GM19043 (cell line): ENCODE results near the gene STK33.
A peak's percentile ranks its signal among the peaks of the same experiment; 100 is the strongest.
"Not testable (repeated sequence)": the region's sequence is repeated elsewhere in the genome, so short reads cannot be mapped to it uniquely, and the experiment has no call there.

Source experiments
- ATAC-seq: cut with Tn5 transposase; IDR thresholded peaks from one replicate; pipeline ENCODE4 v1.9.1; 2021; ENCODE audit warnings: low read depth; ENCODE audit not compliant: unreplicated experiment

STK33 gene

GRCh38 chr11:8545698-8546366 lies 48.2 kb downstream of the STK33 start:
- no peak for ATAC-seq

DNA sequence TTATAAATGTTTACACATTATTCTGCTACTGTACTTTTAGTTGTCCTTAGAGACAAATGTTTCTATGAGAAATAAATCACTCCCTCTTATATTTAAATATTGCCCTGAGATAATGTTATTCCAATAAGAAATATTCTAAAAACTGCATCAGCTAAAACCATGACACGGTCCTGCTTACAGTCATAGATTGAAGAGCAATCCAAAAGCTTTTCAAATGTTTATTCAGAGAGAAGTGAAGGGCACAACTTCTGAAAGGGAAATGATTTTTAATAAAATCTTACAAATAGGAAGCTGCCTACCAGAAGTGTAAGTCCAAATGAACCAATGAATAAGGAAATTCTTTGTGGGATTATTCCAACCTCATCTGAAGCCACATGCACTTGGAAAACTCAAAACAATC lies 49.2 kb downstream of the STK33 start:
- no peak for ATAC-seq

DNA sequence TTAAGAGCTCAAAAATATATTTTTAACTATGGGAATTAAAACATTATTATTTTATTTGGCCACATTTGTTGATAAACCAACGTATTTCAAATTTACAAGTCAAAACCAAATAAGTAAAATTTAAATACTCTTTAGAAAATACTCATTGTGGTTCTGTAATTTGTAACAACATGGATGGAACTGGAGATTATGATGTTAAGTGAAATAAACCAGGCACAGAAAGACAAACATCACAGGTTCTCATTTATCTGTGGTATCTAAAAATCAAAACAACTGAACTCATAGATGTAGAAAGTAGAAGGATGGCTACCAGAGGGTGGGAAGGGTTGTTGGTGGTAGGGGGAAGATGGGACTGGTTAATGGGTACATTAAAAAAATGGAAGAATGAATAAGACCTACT lies 50.8 kb downstream of the STK33 start:
- no peak for ATAC-seq

DNA sequence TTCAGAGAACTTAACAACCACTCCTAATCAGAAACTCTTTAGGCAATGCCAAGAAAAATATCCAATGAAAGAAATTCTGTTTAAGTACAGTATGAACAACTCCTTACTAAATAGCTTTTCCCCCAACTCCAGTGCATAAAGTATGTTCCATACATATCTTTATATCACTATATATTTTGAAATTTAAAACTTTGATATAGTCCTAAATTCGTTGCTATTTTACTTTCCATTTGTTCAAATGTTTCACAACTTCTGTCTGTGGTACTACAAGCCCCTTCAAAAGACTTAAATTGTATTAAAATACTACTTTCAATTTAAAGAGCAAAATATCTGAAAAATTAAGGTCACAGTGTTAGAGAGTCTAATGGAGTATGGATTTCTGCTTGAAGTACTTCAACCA lies 52.6 kb downstream of the STK33 start:
- ATAC-seq, result no peak

DNA sequence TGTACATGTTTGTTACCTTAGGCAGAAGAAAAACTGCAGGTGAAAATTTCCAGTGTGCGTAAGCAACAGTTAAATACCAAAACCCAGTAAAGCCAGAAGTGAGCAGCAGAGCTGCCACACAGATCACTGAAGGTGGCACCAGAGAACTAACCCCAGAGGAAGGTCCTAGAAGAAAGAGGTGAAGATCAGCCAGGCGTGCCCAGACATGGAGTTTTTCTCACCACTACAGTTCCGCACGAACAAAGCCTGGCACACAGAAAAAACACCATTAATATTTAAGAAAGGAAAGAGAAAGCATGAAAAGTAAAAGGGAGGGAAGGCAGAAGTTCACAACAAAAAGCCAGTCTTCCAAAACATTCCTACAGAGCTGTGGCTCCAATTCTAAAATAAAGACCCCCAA lies 60.7 kb downstream of the STK33 start:
- peak; percentile 81 for ATAC-seq

- ATAC-seq, result peak; percentile 63
Measured at GRCh38 chr11:8532475-8532874, 61.6 kb downstream of the STK33 start.

- no peak for ATAC-seq
Measured at GRCh38 chr11:8531982-8532381, 62.0 kb downstream of the STK33 start.

- ATAC-seq, result no peak
Measured at GRCh38 chr11:8531312-8531711, 62.7 kb downstream of the STK33 start.

- ATAC-seq, result no peak
Measured at GRCh38 chr11:8527939-8528338, 66.1 kb downstream of the STK33 start.

GRCh38 chr11:8523396-8523795 lies 70.6 kb downstream of the STK33 start:
- ATAC-seq, result no peak

- ATAC-seq, result no peak
Measured at GRCh38 chr11:8512547-8512946, 81.5 kb downstream of the STK33 start.

DNA sequence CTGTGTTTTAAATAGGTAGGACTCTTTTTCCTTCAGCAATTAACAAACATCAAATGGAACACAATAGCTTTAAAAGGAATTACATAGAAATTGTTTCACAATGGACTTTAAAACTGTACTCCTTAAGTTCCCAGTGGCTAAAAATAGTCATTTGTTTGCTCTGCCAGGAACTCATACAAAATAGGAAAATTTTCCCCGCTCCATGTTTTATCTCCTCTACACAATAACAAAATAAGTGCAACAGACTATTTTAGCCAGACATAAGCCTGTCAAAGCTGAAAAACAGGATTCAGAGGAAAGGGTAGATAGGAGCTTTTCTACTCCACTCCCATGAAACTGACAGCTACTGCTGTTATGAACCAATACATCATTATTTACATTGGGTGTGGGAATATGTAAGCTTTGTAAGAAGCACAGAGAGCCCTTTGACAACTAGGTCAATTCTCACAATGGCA lies 90.1 kb downstream of the STK33 start:
- ATAC-seq, result no peak

- ATAC-seq, result no peak
Measured at GRCh38 chr11:8501836-8502235, 92.2 kb downstream of the STK33 start.

GRCh38 chr11:8488395-8488794 lies 105.6 kb downstream of the STK33 start:
- ATAC-seq, result no peak

GRCh38 chr11:8487261-8487660 lies 106.8 kb downstream of the STK33 start:
- no peak for ATAC-seq

- ATAC-seq, result no peak
Measured at GRCh38 chr11:8484251-8484650, 109.8 kb downstream of the STK33 start.

DNA sequence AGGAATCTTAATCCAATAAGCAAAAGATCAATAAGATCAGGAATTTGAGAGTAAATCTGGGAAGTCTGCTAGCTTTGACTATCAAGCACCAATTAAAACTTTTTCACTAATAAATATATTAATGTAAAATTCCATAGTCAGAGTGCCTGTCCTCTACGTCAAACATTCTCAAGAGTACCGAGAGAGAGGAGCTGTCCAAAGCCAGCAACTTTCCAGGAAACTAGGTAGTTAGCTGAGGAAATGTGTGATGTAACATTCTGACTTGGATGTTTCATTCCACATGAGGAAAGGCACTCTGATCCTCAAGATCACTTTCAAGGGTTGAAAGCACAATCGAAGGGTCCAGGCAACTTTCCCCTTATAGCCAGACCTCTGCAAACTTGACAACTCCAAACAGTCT lies 113.2 kb downstream of the STK33 start:
- no peak for ATAC-seq

- ATAC-seq, result peak; percentile 90
Measured at GRCh38 chr11:8477680-8478079, 116.3 kb downstream of the STK33 start.

- no peak for ATAC-seq
Measured at GRCh38 chr11:8477151-8477550, 116.9 kb downstream of the STK33 start.

DNA sequence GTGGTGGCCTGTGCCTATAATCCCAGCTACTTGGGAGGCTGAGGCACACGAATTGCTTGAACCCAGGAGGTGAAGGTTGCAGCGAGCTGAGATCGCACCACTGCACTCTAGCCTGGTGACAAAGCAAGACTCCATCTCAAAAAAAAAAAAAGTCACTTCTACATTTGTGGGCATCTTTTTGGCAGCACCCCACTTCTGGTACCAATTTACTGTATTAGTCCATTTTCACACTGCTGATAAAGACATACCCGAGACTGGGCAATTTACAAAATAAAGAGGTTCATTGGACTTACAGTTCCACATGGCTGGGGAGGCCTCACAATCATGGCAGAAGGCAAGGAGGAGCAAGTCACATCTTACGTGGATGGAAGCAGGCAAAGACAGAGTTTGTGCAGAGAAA lies 126.2 kb downstream of the STK33 start:
- ATAC-seq, result not testable (repeated sequence)

GRCh38 chr11:8467356-8467755 lies 126.7 kb downstream of the STK33 start:
- ATAC-seq, result not testable (repeated sequence)

- ATAC-seq, result not testable (repeated sequence)
Measured at GRCh38 chr11:8466884-8467283, 127.1 kb downstream of the STK33 start.
